ENCODE results near the gene CHD6. TPM values are rescaled to one million over a fixed set of nuclear protein-coding genes. Genes with fewer than 3 reads are reported as not detected.

Gene CHD6
- polyA plus RNA-seq, 1 experiment, result 16.4 TPM

DNA sequence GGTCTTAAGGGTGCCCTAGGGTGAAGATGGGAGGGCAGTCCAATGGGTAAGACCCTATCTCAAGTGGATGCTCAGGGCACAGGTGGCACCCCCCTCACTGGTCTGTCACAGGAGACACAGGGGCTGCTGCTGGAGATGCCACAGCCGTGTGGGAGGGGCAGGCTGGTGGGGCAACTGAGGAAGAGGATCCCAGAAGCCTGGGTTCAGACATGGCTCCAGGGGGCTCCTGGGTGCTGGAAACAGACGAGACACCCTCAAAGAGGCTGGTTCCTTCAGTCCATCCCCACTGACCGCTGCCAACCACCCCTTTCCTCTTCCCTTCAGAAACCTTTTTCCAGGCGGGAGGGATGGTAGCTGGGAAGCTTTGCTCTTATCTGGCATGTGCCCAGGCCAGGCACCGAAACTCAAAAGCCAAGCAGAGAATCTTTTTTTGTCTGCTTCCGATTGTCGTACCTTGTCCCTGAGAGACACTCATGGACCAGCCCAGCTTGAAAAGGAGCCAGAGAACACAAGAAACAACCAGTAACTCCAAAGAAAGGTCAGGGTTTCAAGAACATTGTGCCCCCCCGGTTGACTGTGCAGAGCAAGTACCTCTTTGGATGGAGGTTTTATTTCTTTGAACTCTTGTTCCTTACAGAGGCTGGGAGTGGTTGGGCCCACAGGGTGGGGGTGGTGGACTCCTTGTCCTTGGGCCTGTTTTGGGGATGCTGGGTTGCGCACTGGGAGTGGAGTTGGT is 223.1 kb downstream of the CHD6 start:
- no peak for DNase-seq (ENCODE audit: low read depth)
- Histone ChIP-seq H3K36me3 (ENCODE audit: control insufficient read depth, insufficient read depth, low read length) (no peaks in the 10 kb centered on the region; the same call in 1 of the 2 replicates), H3K27me3 (ENCODE audit: control insufficient read depth, insufficient read depth, low read length) (no peaks in the 10 kb centered on the region), H3K4me3 (ENCODE audit: low read depth, low read length) (no peak overlapping the region)
- POLR2A ChIA-PET, result no interaction called here
- TF ChIP-seq, protein P1, sequence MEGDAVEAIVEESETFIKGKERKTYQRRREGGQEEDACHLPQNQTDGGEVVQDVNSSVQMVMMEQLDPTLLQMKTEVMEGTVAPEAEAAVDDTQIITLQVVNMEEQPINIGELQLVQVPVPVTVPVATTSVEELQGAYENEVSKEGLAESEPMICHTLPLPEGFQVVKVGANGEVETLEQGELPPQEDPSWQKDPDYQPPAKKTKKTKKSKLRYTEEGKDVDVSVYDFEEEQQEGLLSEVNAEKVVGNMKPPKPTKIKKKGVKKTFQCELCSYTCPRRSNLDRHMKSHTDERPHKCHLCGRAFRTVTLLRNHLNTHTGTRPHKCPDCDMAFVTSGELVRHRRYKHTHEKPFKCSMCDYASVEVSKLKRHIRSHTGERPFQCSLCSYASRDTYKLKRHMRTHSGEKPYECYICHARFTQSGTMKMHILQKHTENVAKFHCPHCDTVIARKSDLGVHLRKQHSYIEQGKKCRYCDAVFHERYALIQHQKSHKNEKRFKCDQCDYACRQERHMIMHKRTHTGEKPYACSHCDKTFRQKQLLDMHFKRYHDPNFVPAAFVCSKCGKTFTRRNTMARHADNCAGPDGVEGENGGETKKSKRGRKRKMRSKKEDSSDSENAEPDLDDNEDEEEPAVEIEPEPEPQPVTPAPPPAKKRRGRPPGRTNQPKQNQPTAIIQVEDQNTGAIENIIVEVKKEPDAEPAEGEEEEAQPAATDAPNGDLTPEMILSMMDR (IDR thresholded peaks at IDR 0.05; ENCODE audit: insufficient read depth, low read depth, low read length), result no peak
- CTCF ChIA-PET, result no interaction called here

DNA sequence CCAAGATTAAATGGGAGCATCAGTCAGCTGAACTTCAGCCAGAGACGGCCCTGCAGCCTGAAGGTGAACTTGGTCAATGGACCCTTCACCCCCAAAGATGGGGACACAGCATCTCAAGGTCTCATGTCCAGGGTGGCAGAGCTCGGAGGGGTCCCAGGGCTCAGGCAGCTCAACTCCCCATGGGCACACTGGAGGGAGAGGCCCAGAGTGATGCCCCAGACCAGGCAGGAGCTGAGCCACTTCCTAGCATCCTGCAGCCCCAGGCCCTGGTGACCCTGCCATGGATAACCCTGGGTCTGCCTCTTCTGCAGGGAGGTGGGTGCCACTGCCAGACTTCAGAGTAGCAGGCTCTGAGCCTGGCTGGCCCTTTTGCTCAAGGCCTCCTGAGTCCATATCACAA is 224.1 kb downstream of the CHD6 start:
- TF ChIP-seq, protein P1 (IDR thresholded peaks at IDR 0.05; ENCODE audit: insufficient read depth, low read depth, low read length), result no peak
- no peaks in the 10 kb centered on the region for H3K27me3 ChIP-seq (ENCODE audit: control insufficient read depth, insufficient read depth, low read length)
- CTCF ChIA-PET, result no interaction called here
- no peak for DNase-seq (ENCODE audit: low read depth)
- H3K4me3 ChIP-seq (ENCODE audit: low read depth, low read length), result no peak overlapping the region
- POLR2A ChIA-PET, result no interaction called here
- no peaks in the 10 kb centered on the region; the same call in 1 of the 2 replicates for H3K36me3 ChIP-seq (ENCODE audit: control insufficient read depth, insufficient read depth, low read length)

DNA sequence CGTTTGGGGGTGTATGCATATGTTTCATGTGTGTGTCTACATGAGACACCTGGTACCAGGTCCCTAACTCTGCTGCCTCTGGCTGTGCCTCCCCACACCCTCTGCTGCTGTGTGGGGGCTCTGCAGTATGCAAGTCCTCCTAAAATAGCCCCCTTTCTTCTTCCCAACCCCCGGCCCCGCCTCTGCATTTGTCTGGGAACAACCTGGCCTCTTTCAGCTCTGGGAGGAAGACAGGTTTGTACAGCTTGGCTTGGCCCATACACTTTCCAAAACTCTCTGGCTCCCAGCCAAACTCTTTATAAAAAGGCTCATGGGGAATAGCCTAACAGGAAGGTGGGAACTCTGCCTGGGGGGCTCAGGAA is 224.5 kb downstream of the CHD6 start:
- DNase-seq (ENCODE audit: low read depth), result no peak
- ChIA-PET CTCF (no interaction called here), POLR2A (no interaction called here)
- Histone ChIP-seq H3K4me3 (ENCODE audit: low read depth, low read length) (no peak overlapping the region), H3K36me3 (ENCODE audit: control insufficient read depth, insufficient read depth, low read length) (no peaks in the 10 kb centered on the region; the same call in 1 of the 2 replicates), H3K27me3 (ENCODE audit: control insufficient read depth, insufficient read depth, low read length) (no peaks in the 10 kb centered on the region)
- TF ChIP-seq, protein P1 (IDR thresholded peaks at IDR 0.05; ENCODE audit: insufficient read depth, low read depth, low read length), result no peak

DNA sequence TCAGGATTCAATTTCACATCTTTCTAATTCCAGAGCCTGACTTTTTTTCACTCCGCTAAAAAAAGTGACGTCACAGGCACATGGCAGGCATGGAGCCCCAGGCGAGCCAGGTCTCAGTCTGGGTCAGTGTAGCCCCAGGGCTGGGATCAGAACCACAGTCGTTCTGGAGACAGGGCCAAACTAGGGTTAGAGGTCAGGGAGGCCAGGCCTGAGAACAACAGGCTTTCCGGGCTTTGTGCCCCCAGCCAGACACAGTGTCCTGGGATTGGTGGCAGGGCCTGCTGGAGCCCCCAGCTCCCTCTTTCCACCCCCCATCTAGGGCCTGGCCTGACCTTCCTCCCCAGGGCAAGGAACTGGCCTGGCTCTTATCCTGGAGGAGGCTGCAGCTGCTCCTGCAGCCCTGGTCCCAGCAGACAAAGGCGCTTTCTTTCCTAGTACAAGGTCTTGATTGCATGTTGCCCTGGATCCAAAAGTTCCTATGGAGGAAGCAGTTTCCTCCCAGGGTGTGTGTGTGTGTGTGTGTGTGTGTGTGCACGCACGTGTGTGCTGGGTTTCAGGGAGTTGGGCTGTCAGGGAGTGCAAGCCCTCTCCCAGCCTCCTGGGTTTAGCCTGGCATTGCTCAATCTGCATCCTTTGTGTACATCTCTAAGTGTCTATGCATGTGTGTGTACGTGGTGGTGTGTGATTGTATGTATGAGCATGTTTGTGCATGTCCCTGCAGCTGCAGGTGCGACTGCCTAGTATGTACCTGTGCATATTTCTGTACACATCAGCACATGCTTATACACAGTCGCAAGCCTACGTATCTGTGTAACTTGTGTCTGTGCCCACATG is 225.1 kb downstream of the CHD6 start:
- ChIA-PET CTCF (no interaction called here), POLR2A (interaction anchor here (0.7 kb wide), 1 partner anchor 64 kb away, joined by 5 read pairs; no protein-coding TSS in a partner anchor)
- Histone ChIP-seq H3K4me3 (ENCODE audit: low read depth, low read length) (no peak overlapping the region), H3K36me3 (ENCODE audit: control insufficient read depth, insufficient read depth, low read length) (no peaks in the 10 kb centered on the region; the same call in 1 of the 2 replicates), H3K27me3 (ENCODE audit: control insufficient read depth, insufficient read depth, low read length) (no peaks in the 10 kb centered on the region)
- no peak for DNase-seq (ENCODE audit: low read depth)
- TF ChIP-seq, protein P1 (IDR thresholded peaks at IDR 0.05; ENCODE audit: insufficient read depth, low read depth, low read length), result no peak

GRCh38 chr20:41392295-41392694 is 225.9 kb downstream of the CHD6 start:
- no peaks in the 10 kb centered on the region; the same call in 1 of the 2 replicates for H3K36me3 ChIP-seq (ENCODE audit: control insufficient read depth, insufficient read depth, low read length)
- H3K27me3 ChIP-seq (ENCODE audit: control insufficient read depth, insufficient read depth, low read length), result no peaks in the 10 kb centered on the region
- H3K4me3 ChIP-seq (ENCODE audit: low read depth, low read length), result no peak overlapping the region
- no peak for DNase-seq (ENCODE audit: low read depth)
- ChIA-PET POLR2A (no interaction called here), CTCF (no interaction called here)
- TF ChIP-seq, protein P1 (IDR thresholded peaks at IDR 0.05; ENCODE audit: insufficient read depth, low read depth, low read length), result no peak

All from BJ (cell line).